GM18499 (cell line): ENCODE measurements around the gene FAM168A.
"Not testable (repeated sequence)": the region's sequence is repeated elsewhere in the genome, so short reads cannot be mapped to it uniquely, and the experiment has no call there.

Source experiments
- ATAC-seq: cut with Tn5 transposase; IDR thresholded peaks from one replicate; pipeline ENCODE4 v1.9.1; 2021; ENCODE audit warnings: moderate number of reproducible peaks; ENCODE audit not compliant: insufficient read depth, unreplicated experiment

FAM168A gene

GRCh38 chr11:73445980-73446379 lies 151.9 kb downstream of the FAM168A start:
- ATAC-seq: no peak

- no peak for ATAC-seq
Measured at GRCh38 chr11:73439002-73439843, 158.7 kb downstream of the FAM168A start.

- ATAC-seq: not testable (repeated sequence)
Measured at GRCh38 chr11:73436859-73437258, 161.1 kb downstream of the FAM168A start.

GRCh38 chr11:73431396-73431795 lies 166.5 kb downstream of the FAM168A start:
- no peak for ATAC-seq

- ATAC-seq: no peak
Measured at GRCh38 chr11:73430326-73430725, 167.6 kb downstream of the FAM168A start.

GRCh38 chr11:73429121-73429750 lies 168.7 kb downstream of the FAM168A start:
- ATAC-seq: no peak

- ATAC-seq: no peak
Measured at GRCh38 chr11:73428699-73429098, 169.2 kb downstream of the FAM168A start.

GRCh38 chr11:73428227-73428626 lies 169.7 kb downstream of the FAM168A start:
- ATAC-seq: no peak

GRCh38 chr11:73426219-73426850 lies 171.6 kb downstream of the FAM168A start:
- ATAC-seq: no peak

- ATAC-seq: no peak
Measured at GRCh38 chr11:73425108-73425507, 172.8 kb downstream of the FAM168A start.

- ATAC-seq: no peak
Measured at GRCh38 chr11:73423506-73423905, 174.4 kb downstream of the FAM168A start.

- ATAC-seq: no peak
Measured at GRCh38 chr11:73422886-73423285, 175.0 kb downstream of the FAM168A start.

- ATAC-seq: no peak
Measured at GRCh38 chr11:73420136-73420535, 177.8 kb downstream of the FAM168A start.

GRCh38 chr11:73416786-73417185 lies 181.1 kb downstream of the FAM168A start:
- ATAC-seq: no peak

GRCh38 chr11:73415854-73416615 lies 181.9 kb downstream of the FAM168A start:
- no peak for ATAC-seq

- no peak for ATAC-seq
Measured at GRCh38 chr11:73414977-73415651, 182.8 kb downstream of the FAM168A start.

- no peak for ATAC-seq
Measured at GRCh38 chr11:73413256-73413655, 184.7 kb downstream of the FAM168A start.

- ATAC-seq: no peak
Measured at GRCh38 chr11:73412308-73412707, 185.6 kb downstream of the FAM168A start.

GRCh38 chr11:73411031-73411430 lies 186.9 kb downstream of the FAM168A start:
- ATAC-seq: no peak

GRCh38 chr11:73410627-73411026 lies 187.3 kb downstream of the FAM168A start:
- no peak for ATAC-seq
